Hepatocyte (in vitro differentiated cells): Measurements from ENCODE around the gene LBX2. TPM values are rescaled to one million over a fixed set of nuclear protein-coding genes. Genes with fewer than 3 reads are reported as not detected.

Experiments used
- DNase-seq: peaks from one replicate; pipeline ENCODE4 v3.0.0-alpha.2; 2016; ENCODE audit warnings: low spot score
- H2AFZ ChIP-seq: fragments of 200-600 bp; sonication (generic); 2 replicates; pipeline ENCODE4 v1.6.0; 2016; ENCODE audit warnings: antibody characterized with exemption, mild to moderate bottlenecking
- H3K27ac ChIP-seq: fragments of 200-600 bp; sonication (generic); 2 replicates; pipeline ENCODE4 v1.5.1; 2016; ENCODE audit warnings: mild to moderate bottlenecking
- H3K27me3 ChIP-seq: fragments of 200-600 bp; sonication (generic); 2 replicates; pipeline ENCODE4 v1.6.1; 2016
- H3K36me3 ChIP-seq: fragments of 200-600 bp; sonication (generic); replicated peaks from 2 replicates; pipeline ENCODE4 v1.5.1; 2016; ENCODE audit warnings: low read depth; ENCODE audit not compliant: insufficient read depth
- H3K4me1 ChIP-seq: fragments of 200-600 bp; sonication (generic); 2 replicates; pipeline ENCODE4 v1.5.1; 2016; ENCODE audit warnings: mild to moderate bottlenecking, moderate library complexity; ENCODE audit not compliant: insufficient read depth
- H3K4me2 ChIP-seq: fragments of 200-600 bp; sonication (generic); 2 replicates; pipeline ENCODE4 v1.6.0; 2016
- H3K4me3 ChIP-seq: fragments of 200-600 bp; sonication (generic); 2 replicates; pipeline ENCODE4 v1.5.1; 2016; ENCODE audit warnings: mild to moderate bottlenecking
- H3K79me2 ChIP-seq: fragments of 200-600 bp; sonication (generic); 2 replicates; pipeline ENCODE4 v1.6.0; 2017; ENCODE audit warnings: mild to moderate bottlenecking
- H3K9me2 ChIP-seq: fragments of 200-600 bp; sonication (generic); replicated peaks from 2 replicates; pipeline ENCODE4 v1.6.0; 2017; ENCODE audit warnings: mild to moderate bottlenecking; ENCODE audit not compliant: insufficient read depth
- H3K9me3 ChIP-seq: fragments of 200-600 bp; sonication (generic); 2 replicates; pipeline ENCODE4 v1.5.1; 2016; ENCODE audit warnings: low read depth, mild to moderate bottlenecking
- H4K20me1 ChIP-seq: fragments of 200-600 bp; sonication (generic); 2 replicates; pipeline ENCODE4 v1.6.0; 2016; ENCODE audit warnings: mild to moderate bottlenecking; ENCODE audit not compliant: insufficient read depth, poor library complexity, severe bottlenecking
- EZH2 ChIP-seq: fragments of 200-600 bp; sonication (generic); IDR thresholded peaks from 2 replicates; pipeline ENCODE4 v1.6.1; 2016; ENCODE audit warnings: antibody characterized with exemption, mild to moderate bottlenecking, borderline replicate concordance
- EZH2phosphoT487 ChIP-seq: fragments of 200-600 bp; sonication (generic); IDR thresholded peaks from one replicate; pipeline ENCODE4 v1.6.1; 2018; ENCODE audit warnings: antibody characterized with exemption, mild to moderate bottlenecking, low read depth, moderate library complexity; ENCODE audit not compliant: unreplicated experiment, severe bottlenecking
- WGBS: methylation state at CpG from one replicate; pipeline ENCODE4 v1.1.6; 2016; ENCODE audit warnings: low lambda C conversion rate; ENCODE audit errors: missing lambda C conversion rate; 5-methylcytosine and 5-hydroxymethylcytosine counted together
- polyA plus RNA-seq: library from polyadenylated mRNA; unstranded; fragments of >200 nt; fragmentation: Nextera tagmentation; extraction: Ambion mirVana; gene quantifications from 2 replicates; pipeline ENCODE4 v1.2.1, GENCODE V29; 2016
- total RNA-seq: library from RNA; depleted of rRNA; stranded (reverse); fragments of >200 nt; gene quantifications from 2 replicates; pipeline ENCODE4 v1.2.3, GENCODE V29; 2014
- TF ChIP-seq, protein P1 (sequence below): fragments of 200-600 bp; sonication (generic); IDR thresholded peaks from 2 replicates; pipeline ENCODE4 v1.5.1; 2016; ENCODE audit warnings: antibody characterized with exemption, mild to moderate bottlenecking; ENCODE audit not compliant: poor library complexity

LBX2 gene, protein sequence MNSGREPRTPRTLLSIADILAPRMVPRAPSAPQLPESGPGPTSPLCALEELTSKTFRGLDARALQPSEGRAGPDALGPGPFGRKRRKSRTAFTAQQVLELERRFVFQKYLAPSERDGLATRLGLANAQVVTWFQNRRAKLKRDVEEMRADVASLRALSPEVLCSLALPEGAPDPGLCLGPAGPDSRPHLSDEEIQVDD
- total RNA-seq (2.5 and 3.4 TPM in 2 replicates), polyA plus RNA-seq (3.1 and 5.2 TPM in 2 replicates)

DNA sequence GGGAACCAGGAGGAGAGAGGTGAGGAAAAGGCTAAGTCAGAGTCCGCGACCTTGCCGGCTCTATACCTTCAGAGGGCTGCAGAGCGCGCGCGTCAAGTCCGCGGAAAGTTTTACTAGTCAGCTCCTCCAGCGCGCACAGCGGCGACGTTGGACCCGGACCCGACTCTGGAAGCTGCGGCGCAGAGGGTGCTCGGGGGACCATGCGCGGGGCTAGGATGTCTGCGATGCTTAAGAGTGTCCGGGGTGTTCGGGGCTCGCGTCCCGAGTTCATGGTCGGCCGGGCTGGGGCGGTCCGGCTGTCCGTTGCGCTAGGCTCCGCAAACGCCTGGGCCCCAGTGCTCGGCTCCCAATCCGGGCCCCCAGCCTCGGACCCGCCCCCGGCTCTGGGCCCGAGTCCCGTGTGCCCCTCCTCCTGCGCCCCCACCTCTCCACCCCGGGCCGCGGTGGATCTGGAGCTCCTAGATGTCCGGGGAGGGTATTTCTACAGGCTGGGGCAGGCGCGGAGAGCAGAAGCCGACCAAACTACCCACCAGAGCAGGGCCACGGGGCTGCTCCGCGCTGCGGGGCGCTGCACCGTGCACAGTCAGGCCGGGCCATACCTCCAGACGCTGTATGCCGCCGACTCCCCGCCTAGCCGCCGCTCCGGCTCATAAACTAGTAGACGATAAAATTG, at the start of gene LBX2:
LBX2 (minus strand) TSS at position 337 of the 673 bp plus-strand sequence; CDS start at position 271, 66 bp downstream.
- 3% methylated on average over 39 of the region's 65 CpGs for WGBS
- peaks cover 14% of the 10 kb centered on the region for H3K79me2 ChIP-seq

DNA sequence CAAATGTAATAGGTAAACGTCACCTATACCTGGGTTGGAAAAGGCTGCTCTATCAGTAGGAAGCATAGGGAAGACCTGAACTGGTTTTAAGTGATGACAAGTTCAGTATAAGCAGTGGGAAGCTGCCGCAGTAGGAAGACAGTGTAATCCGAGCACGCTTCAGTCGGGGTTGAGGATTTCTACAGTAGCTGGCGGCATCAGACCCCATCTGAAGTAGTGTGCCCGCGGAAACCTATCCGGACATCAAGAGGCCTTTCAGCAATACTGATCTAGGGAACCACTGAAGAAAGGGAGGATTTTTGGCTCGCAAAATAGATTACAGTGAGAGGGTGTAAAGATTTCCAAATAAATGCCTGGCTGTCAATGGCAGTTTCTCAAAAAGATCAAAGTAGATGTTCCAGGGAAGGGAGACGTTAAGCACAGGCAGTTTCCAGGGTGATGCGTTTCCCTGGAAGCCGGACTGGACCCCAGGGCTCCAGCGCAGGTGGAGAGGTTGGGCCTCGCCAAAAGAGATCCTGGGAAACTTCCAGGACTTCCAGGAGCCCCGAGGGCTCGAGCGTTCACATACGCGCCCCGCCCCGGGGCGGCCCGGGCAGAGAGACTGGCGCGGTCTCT, 49.0 kb upstream of the LBX2 start:
- Histone ChIP-seq H3K27ac (peak overlapping the region; percentile 5), H3K4me3 (peak overlapping the region; percentile 49), H3K9me3 (no peaks in the 10 kb centered on the region), H3K27me3 (no peaks in the 10 kb centered on the region), H4K20me1 (no peaks in the 10 kb centered on the region), H3K4me1 (peaks cover 9% of the 10 kb centered on the region), H3K4me2 (peak overlapping the region; percentile 99), H2AFZ (peak overlapping the region; percentile 51), H3K36me3 (no peaks in the 10 kb centered on the region), H3K9me2 (no peaks in the 10 kb centered on the region), H3K79me2 (no peaks in the 10 kb centered on the region)
- 14% methylated on average over 21 of the region's 26 CpGs for WGBS
- TF ChIP-seq EZH2phosphoT487 (no peak), EZH2 (no peak)
- TF ChIP-seq, protein P1, sequence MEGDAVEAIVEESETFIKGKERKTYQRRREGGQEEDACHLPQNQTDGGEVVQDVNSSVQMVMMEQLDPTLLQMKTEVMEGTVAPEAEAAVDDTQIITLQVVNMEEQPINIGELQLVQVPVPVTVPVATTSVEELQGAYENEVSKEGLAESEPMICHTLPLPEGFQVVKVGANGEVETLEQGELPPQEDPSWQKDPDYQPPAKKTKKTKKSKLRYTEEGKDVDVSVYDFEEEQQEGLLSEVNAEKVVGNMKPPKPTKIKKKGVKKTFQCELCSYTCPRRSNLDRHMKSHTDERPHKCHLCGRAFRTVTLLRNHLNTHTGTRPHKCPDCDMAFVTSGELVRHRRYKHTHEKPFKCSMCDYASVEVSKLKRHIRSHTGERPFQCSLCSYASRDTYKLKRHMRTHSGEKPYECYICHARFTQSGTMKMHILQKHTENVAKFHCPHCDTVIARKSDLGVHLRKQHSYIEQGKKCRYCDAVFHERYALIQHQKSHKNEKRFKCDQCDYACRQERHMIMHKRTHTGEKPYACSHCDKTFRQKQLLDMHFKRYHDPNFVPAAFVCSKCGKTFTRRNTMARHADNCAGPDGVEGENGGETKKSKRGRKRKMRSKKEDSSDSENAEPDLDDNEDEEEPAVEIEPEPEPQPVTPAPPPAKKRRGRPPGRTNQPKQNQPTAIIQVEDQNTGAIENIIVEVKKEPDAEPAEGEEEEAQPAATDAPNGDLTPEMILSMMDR, result no peak
- DNase-seq, result no peak

More for the DNA sequence above, at the start of gene LBX2:
- H2AFZ ChIP-seq, result peak within 1 kb of the TSS; percentile 72
- H3K9me2 ChIP-seq, result no peaks in the 10 kb centered on the region
- H3K4me1 ChIP-seq, result peaks cover 49% of the 10 kb centered on the region
- H3K4me2 ChIP-seq, result peak within 1 kb of the TSS; percentile 98
- no peaks in the 10 kb centered on the region for H4K20me1 ChIP-seq
- TF ChIP-seq EZH2 (peak; percentile 75), EZH2phosphoT487 (no peak)
- TF ChIP-seq, protein P1, result no peak
- peak within 1 kb of the TSS; percentile 60 for H3K4me3 ChIP-seq
- peak within 1 kb of the TSS; percentile 39 for H3K27ac ChIP-seq
- no peak for DNase-seq
- H3K27me3 ChIP-seq, result peaks cover 52% of the 10 kb centered on the region
- no peaks in the 10 kb centered on the region for H3K36me3 ChIP-seq
- no peaks in the 10 kb centered on the region for H3K9me3 ChIP-seq

DNA sequence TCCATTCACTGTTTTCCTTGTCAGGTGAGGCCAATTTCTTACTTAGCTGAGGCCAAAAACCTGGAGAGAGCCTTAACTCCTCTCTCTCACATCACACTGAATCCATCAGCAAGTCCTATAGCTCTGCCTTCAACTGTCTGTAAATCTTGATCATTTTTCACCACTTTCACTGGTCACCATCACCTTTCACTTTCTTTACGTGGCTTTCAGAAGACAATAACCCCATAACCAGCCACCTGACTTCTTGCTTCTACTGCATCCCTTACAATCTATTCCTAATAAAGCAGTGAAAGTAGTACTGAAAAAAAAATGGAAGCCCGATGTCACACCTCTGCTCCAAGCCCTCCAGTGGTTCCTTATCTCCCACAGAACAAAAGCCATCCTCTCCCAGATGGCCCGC, 46.6 kb upstream of the LBX2 start:
- no peaks in the 10 kb centered on the region for H3K9me3 ChIP-seq
- H3K4me1 ChIP-seq, result peaks cover 5% of the 10 kb centered on the region
- H3K4me2 ChIP-seq, result no peak overlapping the region
- no peak overlapping the region for H2AFZ ChIP-seq
- WGBS, result 73% methylated on average over 3 of the region's 3 CpGs
- no peak overlapping the region for H3K27ac ChIP-seq
- H3K27me3 ChIP-seq, result no peaks in the 10 kb centered on the region
- H3K36me3 ChIP-seq, result no peaks in the 10 kb centered on the region
- DNase-seq, result no peak
- no peaks in the 10 kb centered on the region for H3K9me2 ChIP-seq
- no peak overlapping the region for H3K4me3 ChIP-seq
- TF ChIP-seq EZH2, result no peak
- TF ChIP-seq, protein P1, result no peak
- no peak for TF ChIP-seq EZH2phosphoT487
- H3K79me2 ChIP-seq, result no peaks in the 10 kb centered on the region
- H4K20me1 ChIP-seq, result no peaks in the 10 kb centered on the region
